ENCODE measurements around the gene SOS2. TPM values are rescaled to one million over a fixed set of nuclear protein-coding genes. Genes with fewer than 3 reads are reported as not detected.
A peak's percentile ranks its signal among the peaks of the same experiment; 100 is the strongest.

The SOS2 gene
- polyA plus RNA-seq, 1 donor from 2014 or later = 25.9 TPM

DNA sequence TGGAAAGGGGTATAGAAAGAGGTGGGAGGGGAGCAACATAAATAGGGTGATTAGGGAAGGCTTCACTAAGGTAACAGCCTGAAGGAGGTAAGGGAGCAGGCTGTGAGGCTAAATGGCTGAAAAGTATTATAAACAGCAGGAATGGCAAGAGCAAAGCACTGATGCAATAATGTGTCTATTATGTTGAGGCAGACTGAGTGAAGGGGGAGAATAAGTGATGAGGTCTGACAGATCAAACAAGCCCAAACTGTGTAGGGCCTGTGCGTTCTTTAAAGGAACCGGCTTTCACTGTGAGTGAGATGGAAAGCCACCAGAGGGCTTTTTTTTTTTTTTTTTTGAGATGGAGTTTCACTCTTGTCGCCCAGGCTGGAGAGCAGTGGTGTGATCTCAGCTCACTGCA is 108.3 kb downstream of the SOS2 start:
- Histone ChIP-seq H3K36me3 (ENCODE audit: insufficient read depth, low read length) (no peaks in the 10 kb centered on the region), H4K20me1 (ENCODE audit: insufficient read depth) (no peaks in the 10 kb centered on the region), H3K27ac (ENCODE audit: low read length) (peak overlapping the region; percentile 69), H3K4me3 (ENCODE audit: low read length) (peak overlapping the region; percentile 29), H3F3A (ENCODE audit: insufficient read depth, low read length, poor library complexity, severe bottlenecking) (no peaks in the 10 kb centered on the region), H3K27me3 (ENCODE audit: insufficient read depth, low read depth, low read length) (no peaks in the 10 kb centered on the region), H3K9me2 (ENCODE audit: insufficient read depth, low read length) (no peaks in the 10 kb centered on the region), H2AFZ (ENCODE audit: low read depth, low read length) (no peak overlapping the region), H3K79me2 (replicated peaks; ENCODE audit: insufficient read depth, low read length) (no peaks in the 10 kb centered on the region), H3K9me3 (ENCODE audit: low read length) (no peaks in the 10 kb centered on the region), H3K4me2 (ENCODE audit: low read length) (peak overlapping the region; percentile 50), H3K9ac (ENCODE audit: low read length) (peak overlapping the region; percentile 17)
- TF ChIP-seq, protein P1, sequence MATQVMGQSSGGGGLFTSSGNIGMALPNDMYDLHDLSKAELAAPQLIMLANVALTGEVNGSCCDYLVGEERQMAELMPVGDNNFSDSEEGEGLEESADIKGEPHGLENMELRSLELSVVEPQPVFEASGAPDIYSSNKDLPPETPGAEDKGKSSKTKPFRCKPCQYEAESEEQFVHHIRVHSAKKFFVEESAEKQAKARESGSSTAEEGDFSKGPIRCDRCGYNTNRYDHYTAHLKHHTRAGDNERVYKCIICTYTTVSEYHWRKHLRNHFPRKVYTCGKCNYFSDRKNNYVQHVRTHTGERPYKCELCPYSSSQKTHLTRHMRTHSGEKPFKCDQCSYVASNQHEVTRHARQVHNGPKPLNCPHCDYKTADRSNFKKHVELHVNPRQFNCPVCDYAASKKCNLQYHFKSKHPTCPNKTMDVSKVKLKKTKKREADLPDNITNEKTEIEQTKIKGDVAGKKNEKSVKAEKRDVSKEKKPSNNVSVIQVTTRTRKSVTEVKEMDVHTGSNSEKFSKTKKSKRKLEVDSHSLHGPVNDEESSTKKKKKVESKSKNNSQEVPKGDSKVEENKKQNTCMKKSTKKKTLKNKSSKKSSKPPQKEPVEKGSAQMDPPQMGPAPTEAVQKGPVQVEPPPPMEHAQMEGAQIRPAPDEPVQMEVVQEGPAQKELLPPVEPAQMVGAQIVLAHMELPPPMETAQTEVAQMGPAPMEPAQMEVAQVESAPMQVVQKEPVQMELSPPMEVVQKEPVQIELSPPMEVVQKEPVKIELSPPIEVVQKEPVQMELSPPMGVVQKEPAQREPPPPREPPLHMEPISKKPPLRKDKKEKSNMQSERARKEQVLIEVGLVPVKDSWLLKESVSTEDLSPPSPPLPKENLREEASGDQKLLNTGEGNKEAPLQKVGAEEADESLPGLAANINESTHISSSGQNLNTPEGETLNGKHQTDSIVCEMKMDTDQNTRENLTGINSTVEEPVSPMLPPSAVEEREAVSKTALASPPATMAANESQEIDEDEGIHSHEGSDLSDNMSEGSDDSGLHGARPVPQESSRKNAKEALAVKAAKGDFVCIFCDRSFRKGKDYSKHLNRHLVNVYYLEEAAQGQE (IDR thresholded peaks at IDR 0.05; ENCODE audit: borderline replicate concordance) = no peak
- TF ChIP-seq POLR2AphosphoS5 (IDR thresholded peaks at IDR 0.05) (peak; percentile 65), RAD21 (conservative IDR thresholded peaks at IDR 0.05) (peak; percentile 9), MXI1 (conservative IDR thresholded peaks at IDR 0.05; ENCODE audit: poor library complexity, severe bottlenecking) (no peak), EP300 (conservative IDR thresholded peaks at IDR 0.05; ENCODE audit: poor library complexity, severe bottlenecking) (peak; percentile 72)

DNA sequence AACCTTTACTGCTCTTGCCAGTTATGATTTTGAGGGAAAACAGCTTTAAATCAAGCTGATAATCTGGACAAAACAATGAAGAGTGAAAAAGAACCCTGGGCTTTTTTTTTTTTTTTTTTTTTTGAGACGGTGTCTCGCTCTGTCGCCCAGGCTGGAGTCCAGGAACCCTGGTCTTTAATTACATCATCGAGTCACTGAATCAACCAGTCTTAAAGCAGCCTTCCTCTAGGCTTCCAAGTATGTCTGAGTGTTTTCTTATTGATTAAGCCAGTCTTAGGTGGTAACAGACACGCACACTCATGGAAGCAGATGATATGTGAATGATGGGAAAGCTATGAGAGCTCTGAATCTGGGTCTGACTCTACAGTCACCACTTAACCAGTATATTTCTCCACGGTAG is 109.1 kb downstream of the SOS2 start:
- Histone ChIP-seq H3K79me2 (replicated peaks; ENCODE audit: insufficient read depth, low read length) (no peaks in the 10 kb centered on the region), H3F3A (ENCODE audit: insufficient read depth, low read length, poor library complexity, severe bottlenecking) (no peaks in the 10 kb centered on the region), H3K9me2 (ENCODE audit: insufficient read depth, low read length) (no peaks in the 10 kb centered on the region), H3K4me2 (ENCODE audit: low read length) (peak overlapping the region; percentile 50), H3K27ac (ENCODE audit: low read length) (peak overlapping the region; percentile 69), H4K20me1 (ENCODE audit: insufficient read depth) (no peaks in the 10 kb centered on the region), H3K9me3 (ENCODE audit: low read length) (no peaks in the 10 kb centered on the region), H3K27me3 (ENCODE audit: insufficient read depth, low read depth, low read length) (no peaks in the 10 kb centered on the region), H3K9ac (ENCODE audit: low read length) (no peak overlapping the region), H3K36me3 (ENCODE audit: insufficient read depth, low read length) (no peaks in the 10 kb centered on the region), H3K4me3 (ENCODE audit: low read length) (peak overlapping the region; percentile 29), H2AFZ (ENCODE audit: low read depth, low read length) (no peak overlapping the region)
- TF ChIP-seq POLR2AphosphoS5 (IDR thresholded peaks at IDR 0.05) = peak; percentile 5
- TF ChIP-seq, protein P2, sequence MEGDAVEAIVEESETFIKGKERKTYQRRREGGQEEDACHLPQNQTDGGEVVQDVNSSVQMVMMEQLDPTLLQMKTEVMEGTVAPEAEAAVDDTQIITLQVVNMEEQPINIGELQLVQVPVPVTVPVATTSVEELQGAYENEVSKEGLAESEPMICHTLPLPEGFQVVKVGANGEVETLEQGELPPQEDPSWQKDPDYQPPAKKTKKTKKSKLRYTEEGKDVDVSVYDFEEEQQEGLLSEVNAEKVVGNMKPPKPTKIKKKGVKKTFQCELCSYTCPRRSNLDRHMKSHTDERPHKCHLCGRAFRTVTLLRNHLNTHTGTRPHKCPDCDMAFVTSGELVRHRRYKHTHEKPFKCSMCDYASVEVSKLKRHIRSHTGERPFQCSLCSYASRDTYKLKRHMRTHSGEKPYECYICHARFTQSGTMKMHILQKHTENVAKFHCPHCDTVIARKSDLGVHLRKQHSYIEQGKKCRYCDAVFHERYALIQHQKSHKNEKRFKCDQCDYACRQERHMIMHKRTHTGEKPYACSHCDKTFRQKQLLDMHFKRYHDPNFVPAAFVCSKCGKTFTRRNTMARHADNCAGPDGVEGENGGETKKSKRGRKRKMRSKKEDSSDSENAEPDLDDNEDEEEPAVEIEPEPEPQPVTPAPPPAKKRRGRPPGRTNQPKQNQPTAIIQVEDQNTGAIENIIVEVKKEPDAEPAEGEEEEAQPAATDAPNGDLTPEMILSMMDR (IDR thresholded peaks at IDR 0.05; ENCODE audit: poor library complexity, severe bottlenecking) = no peak

DNA sequence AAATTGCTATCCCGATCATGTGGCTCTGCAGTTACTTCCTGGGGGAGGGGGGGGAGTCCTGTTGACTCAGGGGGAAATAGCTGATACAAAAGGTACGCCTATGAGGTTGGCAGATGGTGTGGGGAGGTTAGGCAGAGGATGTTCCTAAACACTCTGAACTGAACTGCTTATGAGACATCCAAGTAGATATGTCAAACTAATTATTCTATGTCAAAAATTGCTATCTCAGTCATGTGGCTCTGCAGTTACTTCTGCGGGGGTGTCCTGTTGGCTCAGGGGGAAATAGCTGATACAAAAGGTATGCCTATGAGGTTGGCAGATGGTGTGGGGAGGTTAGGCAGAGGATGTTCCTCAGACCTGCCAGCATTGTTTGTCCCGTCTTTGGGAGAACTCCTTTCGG is 109.9 kb downstream of the SOS2 start:
- TF ChIP-seq TAF1 (IDR thresholded peaks at IDR 0.05; ENCODE audit: low read depth) = no peak
- no peak for TF ChIP-seq MXI1 (conservative IDR thresholded peaks at IDR 0.05; ENCODE audit: poor library complexity, severe bottlenecking)
- TF ChIP-seq EP300 (conservative IDR thresholded peaks at IDR 0.05; ENCODE audit: poor library complexity, severe bottlenecking) = no peak
- no peak for TF ChIP-seq RAD21 (conservative IDR thresholded peaks at IDR 0.05)
- TF ChIP-seq POLR2AphosphoS5 (IDR thresholded peaks at IDR 0.05) = no peak
- TF ChIP-seq, protein P1 (IDR thresholded peaks at IDR 0.05; ENCODE audit: borderline replicate concordance) = no peak
- no peak for TF ChIP-seq EZH2 (IDR thresholded peaks at IDR 0.05; ENCODE audit: borderline replicate concordance, insufficient read depth, low read length, poor library complexity, severe bottlenecking)
- TF ChIP-seq, protein P2 (IDR thresholded peaks at IDR 0.05; ENCODE audit: poor library complexity, severe bottlenecking) = no peak
- TF ChIP-seq SMC3 (conservative IDR thresholded peaks at IDR 0.05; ENCODE audit: poor library complexity) = no peak

More for the DNA sequence above, 109.9 kb downstream of the SOS2 start:
- H3K27ac ChIP-seq (ENCODE audit: low read length) = peak overlapping the region; percentile 69
- no peaks in the 10 kb centered on the region for H3K9me3 ChIP-seq (ENCODE audit: low read length)
- no peak overlapping the region for H3K4me2 ChIP-seq (ENCODE audit: low read length)
- H4K20me1 ChIP-seq (ENCODE audit: insufficient read depth) = no peaks in the 10 kb centered on the region
- H3K27me3 ChIP-seq (ENCODE audit: insufficient read depth, low read depth, low read length) = no peaks in the 10 kb centered on the region
- no peaks in the 10 kb centered on the region for H3F3A ChIP-seq (ENCODE audit: insufficient read depth, low read length, poor library complexity, severe bottlenecking)
- no peak overlapping the region for H3K9ac ChIP-seq (ENCODE audit: low read length)
- no peak overlapping the region for H2AFZ ChIP-seq (ENCODE audit: low read depth, low read length)
- no peaks in the 10 kb centered on the region for H3K79me2 ChIP-seq (replicated peaks; ENCODE audit: insufficient read depth, low read length)
- H3K36me3 ChIP-seq (ENCODE audit: insufficient read depth, low read length) = no peaks in the 10 kb centered on the region
- no peaks in the 10 kb centered on the region for H3K9me2 ChIP-seq (ENCODE audit: insufficient read depth, low read length)
- H3K4me3 ChIP-seq (ENCODE audit: low read length) = no peak overlapping the region

Data from neural cell (in vitro differentiated cells).